Measurements from ENCODE around the gene KLF12. TPM values are rescaled to one million over a fixed set of nuclear protein-coding genes. Genes with fewer than 3 reads are reported as not detected.

Gene KLF12
- total RNA-seq, 4 donors from 2014 or later, result 3.1 to 5.5 (median 3.2) TPM

DNA sequence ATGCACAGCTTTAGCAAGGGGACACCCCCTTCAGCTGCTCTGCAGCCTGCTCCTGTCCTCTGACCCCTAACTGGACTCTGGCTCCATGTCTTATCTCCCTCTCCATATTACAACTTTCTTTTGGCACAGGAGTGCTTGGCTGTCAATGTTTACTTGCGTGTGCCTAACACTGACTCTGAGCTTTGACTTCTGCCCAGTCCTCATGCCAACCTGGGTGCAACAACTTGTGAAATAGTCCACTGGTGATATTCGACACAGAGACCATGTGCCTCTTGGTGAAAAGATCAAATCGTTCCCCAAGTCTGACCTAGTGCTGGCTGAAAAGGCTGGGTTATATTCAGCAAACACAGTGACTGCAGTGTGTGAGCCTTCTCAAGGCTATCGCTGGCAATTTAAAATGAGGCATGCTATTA lies 34.1 kb upstream of the KLF12 start:
- intact Hi-C loops (cut with DNase I; ENCODE audit: low total_unique reads), result no loop called here
- no peak overlapping the region for H3K4me3 ChIP-seq (ENCODE audit: low read depth, poor library complexity, severe bottlenecking)
- 53 to 57% methylated on average over 4 of the region's 4 CpGs for WGBS, 2 donors
- no peak for DNase-seq (ENCODE audit: low spot score in 2 of 2)
- TF ChIP-seq, protein P1, sequence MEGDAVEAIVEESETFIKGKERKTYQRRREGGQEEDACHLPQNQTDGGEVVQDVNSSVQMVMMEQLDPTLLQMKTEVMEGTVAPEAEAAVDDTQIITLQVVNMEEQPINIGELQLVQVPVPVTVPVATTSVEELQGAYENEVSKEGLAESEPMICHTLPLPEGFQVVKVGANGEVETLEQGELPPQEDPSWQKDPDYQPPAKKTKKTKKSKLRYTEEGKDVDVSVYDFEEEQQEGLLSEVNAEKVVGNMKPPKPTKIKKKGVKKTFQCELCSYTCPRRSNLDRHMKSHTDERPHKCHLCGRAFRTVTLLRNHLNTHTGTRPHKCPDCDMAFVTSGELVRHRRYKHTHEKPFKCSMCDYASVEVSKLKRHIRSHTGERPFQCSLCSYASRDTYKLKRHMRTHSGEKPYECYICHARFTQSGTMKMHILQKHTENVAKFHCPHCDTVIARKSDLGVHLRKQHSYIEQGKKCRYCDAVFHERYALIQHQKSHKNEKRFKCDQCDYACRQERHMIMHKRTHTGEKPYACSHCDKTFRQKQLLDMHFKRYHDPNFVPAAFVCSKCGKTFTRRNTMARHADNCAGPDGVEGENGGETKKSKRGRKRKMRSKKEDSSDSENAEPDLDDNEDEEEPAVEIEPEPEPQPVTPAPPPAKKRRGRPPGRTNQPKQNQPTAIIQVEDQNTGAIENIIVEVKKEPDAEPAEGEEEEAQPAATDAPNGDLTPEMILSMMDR (IDR thresholded peaks at IDR 0.05), result no peak
- no peak for TF ChIP-seq POLR2A (IDR thresholded peaks at IDR 0.05)

DNA sequence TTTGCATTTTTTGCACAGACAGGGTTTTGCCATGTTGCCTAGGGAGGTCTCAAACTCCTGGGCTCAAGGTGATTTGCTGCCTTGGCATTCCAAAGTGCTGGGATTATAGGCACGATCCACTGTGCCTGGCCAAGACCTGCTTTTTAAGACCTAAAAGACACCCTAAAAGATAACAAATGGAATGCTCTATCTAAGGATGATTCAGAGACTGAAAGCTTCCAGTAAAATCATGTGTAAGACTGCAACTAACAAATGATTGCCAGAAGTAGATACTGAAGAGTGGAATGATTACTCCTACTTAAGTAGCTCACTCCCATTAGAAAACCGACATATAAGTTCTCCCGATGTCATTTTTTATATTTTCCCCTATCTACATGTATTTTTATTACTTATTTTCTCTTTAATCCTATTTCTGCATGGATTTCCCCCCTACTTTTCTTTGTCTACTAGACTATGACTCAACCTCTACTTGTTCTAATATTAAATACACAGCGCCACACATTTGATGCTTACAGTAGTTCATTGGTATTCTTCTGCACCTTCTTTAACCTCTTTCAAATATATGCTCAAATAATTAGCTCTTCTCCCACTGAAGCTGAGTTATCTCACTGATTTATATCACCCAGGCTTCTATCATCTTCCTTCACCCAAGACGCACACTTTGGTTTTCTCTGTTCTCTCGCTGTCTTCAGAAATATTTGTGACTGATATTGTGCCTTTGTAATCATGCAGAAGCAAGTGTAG lies 32.2 kb upstream of the KLF12 start:
- WGBS, 2 donors, result 88 to 91% methylated on average over 6 of the region's 6 CpGs
- H3K4me3 ChIP-seq (ENCODE audit: low read depth, poor library complexity, severe bottlenecking), result no peak overlapping the region
- DNase-seq (ENCODE audit: low spot score in 2 of 2), result no peak
- no peak for TF ChIP-seq POLR2A (IDR thresholded peaks at IDR 0.05)
- TF ChIP-seq, protein P1 (IDR thresholded peaks at IDR 0.05), result no peak
- intact Hi-C loops (cut with DNase I; ENCODE audit: low total_unique reads), result no loop called here

DNA sequence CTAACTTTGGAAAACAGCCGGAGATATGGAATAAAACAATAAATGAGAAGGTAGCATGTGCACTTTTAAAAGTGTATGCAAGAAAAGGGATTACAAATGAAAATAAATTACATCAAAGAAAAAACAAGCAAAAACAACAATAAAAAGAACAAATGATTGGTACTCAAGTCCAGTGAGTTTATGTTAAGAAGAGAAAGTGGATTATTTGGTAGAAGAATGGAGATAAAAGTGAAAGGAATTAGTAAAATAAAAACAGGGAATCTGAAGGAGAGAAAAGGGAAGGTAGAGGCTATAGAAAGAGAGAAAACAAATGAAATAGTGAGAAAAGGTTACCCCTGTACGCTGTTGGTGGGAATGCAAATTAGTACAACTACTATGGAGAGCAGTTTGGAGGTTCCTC lies 28.6 kb upstream of the KLF12 start:
- H3K4me3 ChIP-seq (ENCODE audit: low read depth, poor library complexity, severe bottlenecking), result no peak overlapping the region
- WGBS, 2 donors, result 88 to 100% methylated on average over 2 of the region's 2 CpGs
- intact Hi-C loops (cut with DNase I; ENCODE audit: low total_unique reads), result no loop called here
- TF ChIP-seq, protein P1 (IDR thresholded peaks at IDR 0.05), result no peak
- no peak for TF ChIP-seq POLR2A (IDR thresholded peaks at IDR 0.05)
- DNase-seq (ENCODE audit: low spot score in 2 of 2), result no peak

DNA sequence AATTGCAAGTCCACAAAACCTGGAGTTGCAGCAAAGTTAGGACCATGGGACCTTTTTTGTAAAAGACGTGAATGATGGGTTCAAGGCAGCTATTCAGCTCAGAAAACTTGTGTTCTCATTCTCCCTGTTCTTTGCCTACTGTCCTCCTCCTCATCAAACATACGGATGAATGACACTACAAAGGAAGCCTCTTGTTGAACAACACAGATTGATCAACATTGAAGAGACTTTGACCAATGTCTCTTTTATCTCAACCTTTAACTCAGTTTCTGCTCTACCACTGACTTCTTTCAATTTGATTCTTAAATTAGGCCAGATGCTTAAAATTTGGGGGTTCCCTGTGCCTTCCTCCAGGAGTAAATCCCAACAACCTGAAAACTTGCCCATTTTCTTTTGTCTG lies 27.9 kb upstream of the KLF12 start:
- WGBS, 2 donors, result 89 to 93% methylated on average over 2 of the region's 2 CpGs
- no peak overlapping the region for H3K4me3 ChIP-seq (ENCODE audit: low read depth, poor library complexity, severe bottlenecking)
- intact Hi-C loops (cut with DNase I; ENCODE audit: low total_unique reads), result no loop called here
- no peak for DNase-seq (ENCODE audit: low spot score in 2 of 2)
- TF ChIP-seq, protein P1 (IDR thresholded peaks at IDR 0.05), result no peak
- TF ChIP-seq POLR2A (IDR thresholded peaks at IDR 0.05), result no peak

DNA sequence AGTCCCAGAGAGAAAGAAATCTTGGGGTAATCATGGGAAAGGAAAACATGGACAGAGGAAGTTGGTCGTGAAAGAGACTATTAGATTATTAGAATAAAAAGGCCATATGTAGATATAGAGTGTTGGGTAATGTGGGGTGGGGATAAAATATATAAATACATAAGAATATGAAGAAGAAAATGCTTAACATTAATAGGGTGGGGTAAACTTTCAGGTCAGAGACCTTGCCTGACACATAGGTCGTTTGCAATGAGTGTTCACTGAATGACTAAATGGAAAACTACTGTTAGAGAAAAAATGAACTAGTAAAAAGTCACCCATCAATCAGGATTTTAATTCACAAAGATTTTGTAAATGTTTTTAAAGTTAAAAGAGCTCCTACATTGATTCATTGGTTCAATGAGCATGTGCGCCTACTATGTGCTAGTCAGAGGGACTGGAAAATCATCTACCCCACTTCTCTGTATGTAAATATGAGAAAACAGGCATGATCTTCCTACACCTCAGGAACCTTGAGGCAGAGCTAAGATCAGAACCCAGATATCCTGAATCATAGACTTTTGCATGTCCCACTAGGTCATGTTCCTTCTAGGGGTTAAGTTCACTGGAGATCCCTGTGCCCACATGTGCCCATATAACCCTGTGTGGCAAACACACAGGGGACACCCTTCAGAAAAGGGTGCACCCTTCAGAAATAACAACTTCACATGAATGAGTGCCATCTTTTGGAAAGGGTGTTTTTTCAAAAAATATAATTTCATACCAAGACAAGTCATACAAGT lies 24.6 kb upstream of the KLF12 start:
- 62 to 65% methylated on average over 3 of the region's 3 CpGs for WGBS, 2 donors
- H3K4me3 ChIP-seq (ENCODE audit: low read depth, poor library complexity, severe bottlenecking), result no peak overlapping the region
- intact Hi-C loops (cut with DNase I; ENCODE audit: low total_unique reads), result no loop called here
- DNase-seq (ENCODE audit: low spot score in 2 of 2), result no peak
- TF ChIP-seq, protein P1 (IDR thresholded peaks at IDR 0.05), result no peak
- no peak for TF ChIP-seq POLR2A (IDR thresholded peaks at IDR 0.05)
